GM21723 (cell line): Measurements from ENCODE around the gene TMEM192.
"Not testable (repeated sequence)": the region's sequence is repeated elsewhere in the genome, so short reads cannot be mapped to it uniquely, and the experiment has no call there.

Source experiments
- ATAC-seq: cut with Tn5 transposase; IDR thresholded peaks from one replicate; pipeline ENCODE4 v1.9.1; 2021; ENCODE audit warnings: mild to moderate bottlenecking, moderate library complexity; ENCODE audit not compliant: unreplicated experiment

TMEM192 gene

DNA sequence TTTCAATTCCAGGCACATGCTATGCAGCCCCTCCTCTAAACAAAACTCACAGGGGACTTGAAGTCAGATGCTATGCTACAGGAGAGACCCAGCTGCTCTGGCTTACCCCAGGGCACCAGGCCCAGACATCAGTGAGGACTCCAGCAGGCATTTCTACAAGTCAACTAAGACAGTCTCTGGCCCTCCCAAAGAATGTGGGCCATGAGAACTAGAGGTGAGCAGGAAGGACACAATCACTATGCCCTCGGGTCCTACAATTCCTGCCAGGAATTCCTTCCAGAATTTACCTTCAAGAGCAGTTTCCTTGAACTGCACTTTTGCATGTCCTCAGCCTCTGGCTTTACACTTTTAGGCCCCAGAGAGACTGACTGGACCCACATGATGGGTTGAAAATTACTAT is 17.4 kb downstream of the TMEM192 start:
- ATAC-seq: no peak

DNA sequence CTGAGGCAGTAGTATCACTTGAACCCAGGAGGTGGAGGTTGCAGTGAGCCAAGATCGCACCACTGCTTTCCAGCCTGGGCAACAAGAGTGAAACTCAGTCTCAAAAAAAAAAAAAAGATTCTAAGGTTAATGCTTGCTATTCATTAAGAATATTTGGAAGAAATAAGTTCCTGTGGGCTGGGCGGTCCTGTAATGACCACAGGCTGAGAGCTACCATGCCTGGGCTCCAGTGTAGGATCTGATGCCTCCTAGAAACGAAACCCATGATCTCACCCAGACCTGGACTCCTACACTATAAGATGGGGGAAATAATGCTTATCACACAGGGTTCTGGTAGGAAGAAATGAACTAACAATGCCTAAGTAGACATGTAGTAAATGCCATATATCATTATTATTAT is 17.8 kb downstream of the TMEM192 start:
- ATAC-seq: no peak

- ATAC-seq: not testable (repeated sequence)
Measured at GRCh38 chr4:165092187-165092586, 20.5 kb downstream of the TMEM192 start.

- ATAC-seq: no peak
Measured at GRCh38 chr4:165088366-165088765, 24.3 kb downstream of the TMEM192 start.

- no peak for ATAC-seq
Measured at GRCh38 chr4:165085946-165086345, 26.7 kb downstream of the TMEM192 start.

GRCh38 chr4:165084787-165085186 is 27.9 kb downstream of the TMEM192 start:
- not testable (repeated sequence) for ATAC-seq

DNA sequence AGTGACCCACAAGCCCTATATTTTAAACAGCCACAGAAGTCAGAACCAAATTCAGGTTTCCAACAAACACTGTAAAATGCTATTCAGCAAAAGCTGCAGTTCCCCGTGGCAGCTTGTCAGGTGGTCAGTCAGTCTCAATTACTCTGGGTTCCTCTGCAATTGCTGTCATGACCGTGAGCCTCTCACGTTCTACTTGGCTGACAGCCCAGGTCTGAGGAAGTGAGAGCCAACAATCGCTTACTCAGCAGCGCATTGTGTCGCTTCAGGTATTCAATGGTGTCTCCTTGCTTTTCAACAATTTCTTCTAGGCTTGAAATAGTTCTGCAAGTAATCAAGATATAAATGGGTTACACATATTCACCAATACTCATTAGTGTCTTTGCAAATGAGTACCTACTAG is 33.2 kb downstream of the TMEM192 start:
- ATAC-seq: no peak

- ATAC-seq: no peak
Measured at GRCh38 chr4:165077034-165077578, 35.6 kb downstream of the TMEM192 start.

- not testable (repeated sequence) for ATAC-seq
Measured at GRCh38 chr4:165073346-165073745, 39.3 kb downstream of the TMEM192 start.

DNA sequence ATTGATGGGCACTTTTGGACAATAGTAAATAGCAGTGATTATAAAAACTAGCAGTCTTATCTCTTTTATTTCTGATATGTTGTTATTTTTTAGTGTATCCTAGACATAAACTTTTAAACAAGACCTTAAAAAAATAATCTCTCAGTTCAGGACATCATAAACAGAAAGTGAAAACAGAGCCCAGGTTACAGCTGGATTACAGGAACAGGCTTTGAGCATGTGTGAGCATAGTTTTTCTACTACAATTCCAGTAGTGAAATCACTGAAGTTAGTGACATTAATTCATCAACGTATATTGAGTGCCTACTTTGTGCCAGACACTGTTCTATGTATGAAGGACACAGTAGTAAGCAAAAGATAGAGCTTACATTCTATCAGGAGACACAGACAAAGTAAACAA is 42.1 kb downstream of the TMEM192 start:
- no peak for ATAC-seq

DNA sequence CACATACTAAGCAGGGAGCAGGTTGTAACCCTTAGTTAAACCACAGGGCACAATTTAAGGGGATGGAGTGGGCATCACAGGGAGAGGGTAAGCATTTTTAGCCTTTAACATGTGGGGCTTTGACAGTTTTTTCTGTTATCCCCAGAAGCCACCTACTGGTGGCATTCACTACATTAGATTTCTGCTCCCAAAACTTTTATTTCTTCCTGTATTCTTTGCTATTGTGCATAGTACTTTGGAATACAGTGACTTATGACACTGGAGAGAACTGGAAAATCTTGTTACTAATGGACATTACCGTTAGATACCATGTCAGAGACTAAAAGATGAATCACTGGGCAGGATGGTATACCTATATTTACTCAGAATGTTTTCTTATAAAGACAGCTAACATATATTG is 51.7 kb downstream of the TMEM192 start:
- ATAC-seq: no peak

GRCh38 chr4:165059386-165059785 is 53.3 kb downstream of the TMEM192 start:
- no peak for ATAC-seq

DNA sequence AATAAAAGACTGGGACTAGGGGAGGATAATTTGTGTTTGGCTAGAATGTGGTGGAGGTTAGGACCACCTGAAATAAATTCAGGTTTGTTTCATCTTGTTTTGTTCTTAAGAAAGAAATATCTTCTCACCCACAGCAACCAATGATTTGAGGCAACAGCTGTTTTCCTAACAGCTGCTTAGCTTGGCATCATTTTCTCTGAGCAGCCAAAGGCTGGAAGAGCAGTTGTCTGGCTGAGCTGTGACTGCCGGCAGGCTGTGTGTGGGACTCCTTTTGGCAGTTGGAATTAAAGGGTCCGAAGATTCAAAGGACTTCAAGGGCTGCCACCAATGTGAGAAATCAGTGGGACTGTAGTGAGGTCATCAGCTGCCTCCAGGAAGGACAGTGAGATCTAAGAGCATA is 54.0 kb downstream of the TMEM192 start:
- no peak for ATAC-seq

- no peak for ATAC-seq
Measured at GRCh38 chr4:165055601-165056000, 57.1 kb downstream of the TMEM192 start.

- ATAC-seq: no peak
Measured at GRCh38 chr4:165053645-165054044, 59.0 kb downstream of the TMEM192 start, which contains the start of gene TRIM75. TRIM75 (plus strand) TSS chr4:165053866; CDS start chr4:165059148, 5,282 bp downstream.

DNA sequence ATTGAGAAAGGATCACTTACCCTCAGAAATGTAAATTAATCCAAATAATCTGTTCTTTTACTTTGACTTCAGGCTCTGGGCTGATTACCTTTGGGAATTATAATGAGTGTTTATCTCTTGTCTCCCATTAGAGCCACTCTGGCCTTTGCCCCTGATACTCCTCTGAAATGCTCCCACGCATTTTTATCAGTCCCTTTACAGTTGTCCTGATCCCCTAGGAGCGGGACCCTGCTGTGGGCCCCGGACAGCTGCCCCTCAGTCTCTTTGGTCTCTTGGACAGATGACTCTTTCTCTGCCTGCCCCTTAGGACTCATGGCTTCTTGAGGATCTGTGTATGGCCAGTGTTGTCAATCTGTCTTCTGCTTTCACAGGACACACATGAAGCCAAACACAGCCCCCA is 60.0 kb downstream of the TMEM192 start:
- ATAC-seq: no peak

DNA sequence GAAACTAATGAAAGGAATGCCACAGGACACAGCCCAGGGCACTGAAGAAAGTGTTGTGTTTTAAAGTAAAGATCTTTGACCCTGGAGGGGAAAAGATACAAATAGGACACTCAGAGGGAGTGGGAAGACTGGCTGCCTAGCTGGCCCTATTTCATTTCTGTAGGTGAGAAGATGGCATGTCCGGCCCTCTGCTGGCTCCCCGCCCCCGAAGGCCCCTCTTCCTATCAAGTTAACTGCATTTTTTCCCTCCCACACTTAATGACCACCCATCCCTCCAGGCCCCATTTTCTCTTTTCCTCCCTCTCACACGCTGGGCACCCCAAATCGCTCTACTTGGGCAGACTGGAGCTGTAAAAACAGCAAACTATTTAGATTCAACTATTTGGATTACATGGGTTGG is 64.5 kb downstream of the TMEM192 start:
- ATAC-seq: no peak

GRCh38 chr4:165031436-165032211 is 81.0 kb downstream of the TMEM192 start, which contains the start of gene TRIM60:
TRIM60 (plus strand) TSS chr4:165031999; CDS start chr4:165040073, 8,074 bp downstream.
- ATAC-seq: no peak

- ATAC-seq: no peak
Measured at GRCh38 chr4:165027762-165028402, 84.8 kb downstream of the TMEM192 start.

GRCh38 chr4:165025782-165026181 is 86.9 kb downstream of the TMEM192 start:
- ATAC-seq: not testable (repeated sequence)
